ENCODE data around the gene GNG2.

GNG2 gene

DNA sequence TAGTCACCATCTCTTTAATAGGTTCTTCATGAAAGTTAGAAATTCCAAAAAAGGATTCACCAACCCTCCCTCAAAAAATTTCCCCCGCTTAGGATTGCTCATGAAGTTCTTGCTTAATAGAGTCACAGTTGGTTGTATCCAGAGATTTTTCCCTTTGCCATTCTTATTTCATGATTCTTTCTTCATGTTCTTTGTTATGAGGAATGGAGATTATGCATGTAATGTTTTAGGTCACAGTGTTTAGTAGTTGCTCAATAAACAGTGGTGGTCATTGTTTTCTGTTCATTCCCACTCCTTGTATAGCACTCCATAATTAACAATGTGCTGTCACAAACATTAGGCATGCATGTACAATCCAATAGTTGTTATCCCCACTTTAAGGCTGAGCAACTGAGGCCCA is 77.7 kb downstream of the GNG2 start:
- TF ChIP-seq, protein P1, sequence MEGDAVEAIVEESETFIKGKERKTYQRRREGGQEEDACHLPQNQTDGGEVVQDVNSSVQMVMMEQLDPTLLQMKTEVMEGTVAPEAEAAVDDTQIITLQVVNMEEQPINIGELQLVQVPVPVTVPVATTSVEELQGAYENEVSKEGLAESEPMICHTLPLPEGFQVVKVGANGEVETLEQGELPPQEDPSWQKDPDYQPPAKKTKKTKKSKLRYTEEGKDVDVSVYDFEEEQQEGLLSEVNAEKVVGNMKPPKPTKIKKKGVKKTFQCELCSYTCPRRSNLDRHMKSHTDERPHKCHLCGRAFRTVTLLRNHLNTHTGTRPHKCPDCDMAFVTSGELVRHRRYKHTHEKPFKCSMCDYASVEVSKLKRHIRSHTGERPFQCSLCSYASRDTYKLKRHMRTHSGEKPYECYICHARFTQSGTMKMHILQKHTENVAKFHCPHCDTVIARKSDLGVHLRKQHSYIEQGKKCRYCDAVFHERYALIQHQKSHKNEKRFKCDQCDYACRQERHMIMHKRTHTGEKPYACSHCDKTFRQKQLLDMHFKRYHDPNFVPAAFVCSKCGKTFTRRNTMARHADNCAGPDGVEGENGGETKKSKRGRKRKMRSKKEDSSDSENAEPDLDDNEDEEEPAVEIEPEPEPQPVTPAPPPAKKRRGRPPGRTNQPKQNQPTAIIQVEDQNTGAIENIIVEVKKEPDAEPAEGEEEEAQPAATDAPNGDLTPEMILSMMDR (IDR thresholded peaks at IDR 0.05; ENCODE audit: low read depth, low read length), result no peak
- no peak overlapping the region for H3K4me3 ChIP-seq (ENCODE audit: low read depth, low read length)

DNA sequence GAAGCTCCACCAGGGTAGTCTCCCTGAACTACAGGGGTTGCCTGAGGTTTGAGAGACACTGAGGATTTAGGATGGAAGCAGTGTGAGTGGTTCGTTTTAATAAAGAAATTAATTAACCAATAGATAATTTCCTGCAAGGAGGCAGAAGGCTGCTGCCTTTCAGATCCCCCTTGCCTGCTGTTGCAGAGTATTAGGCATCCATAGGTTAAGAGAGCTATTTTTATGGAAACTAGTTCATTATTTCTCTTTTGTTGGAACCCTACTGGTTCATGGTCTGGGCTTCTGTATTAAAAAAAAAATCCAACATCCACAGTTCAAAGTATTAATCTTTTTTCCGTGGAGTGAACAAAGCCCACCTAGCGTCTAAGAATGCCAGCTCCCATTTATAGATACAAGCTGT is 78.4 kb downstream of the GNG2 start:
- no peak overlapping the region for H3K4me3 ChIP-seq (ENCODE audit: low read depth, low read length)
- TF ChIP-seq, protein P1 (IDR thresholded peaks at IDR 0.05; ENCODE audit: low read depth, low read length), result no peak

DNA sequence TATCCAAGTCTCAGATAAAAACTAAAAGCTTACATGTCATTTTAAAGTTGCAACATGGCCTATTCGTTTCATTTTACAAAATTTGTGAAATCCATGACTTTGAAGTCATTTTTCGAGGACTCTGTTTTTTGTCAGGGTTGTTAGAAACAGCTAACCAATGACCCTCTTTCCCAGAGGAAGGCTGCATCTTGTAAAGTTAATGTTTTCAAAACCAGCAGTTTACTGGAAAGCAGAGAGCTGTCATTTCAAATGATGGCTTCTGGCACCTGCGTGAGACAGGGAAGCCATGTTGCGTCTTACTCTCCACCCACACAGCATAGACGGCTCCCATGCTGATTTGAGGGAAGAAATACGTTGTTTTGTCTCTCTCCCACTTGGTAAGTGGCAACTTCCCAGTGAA is 78.8 kb downstream of the GNG2 start:
- TF ChIP-seq, protein P1 (IDR thresholded peaks at IDR 0.05; ENCODE audit: low read depth, low read length), result no peak
- no peak overlapping the region for H3K4me3 ChIP-seq (ENCODE audit: low read depth, low read length)

DNA sequence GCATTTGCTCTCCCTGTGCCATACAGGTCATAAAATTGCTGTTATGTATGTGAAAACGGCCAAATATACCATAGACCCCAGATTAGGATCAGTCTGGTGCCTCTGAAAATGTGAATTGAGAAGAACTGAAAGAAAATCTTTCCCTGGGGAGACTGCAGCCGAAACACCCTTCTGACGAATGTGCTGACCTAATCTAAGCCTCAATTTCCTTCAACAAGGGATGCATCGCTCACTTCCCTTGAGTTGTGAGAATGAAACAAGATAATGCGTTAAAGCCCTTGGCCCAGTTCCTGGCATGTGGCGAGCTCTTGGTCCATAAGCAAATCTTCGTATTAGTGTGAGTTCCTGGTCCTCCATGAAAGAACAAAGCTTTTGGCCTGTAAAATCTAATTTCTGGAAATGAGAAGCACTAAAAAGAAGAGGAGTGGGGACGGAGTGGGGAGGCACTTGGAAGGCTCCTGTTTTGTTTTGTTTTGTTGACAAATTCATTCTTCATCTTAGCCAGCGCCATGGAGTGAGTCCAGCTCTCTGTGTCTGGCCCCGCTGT is 79.4 kb downstream of the GNG2 start:
- H3K4me3 ChIP-seq (ENCODE audit: low read depth, low read length), result no peak overlapping the region
- TF ChIP-seq, protein P1 (IDR thresholded peaks at IDR 0.05; ENCODE audit: low read depth, low read length), result no peak

DNA sequence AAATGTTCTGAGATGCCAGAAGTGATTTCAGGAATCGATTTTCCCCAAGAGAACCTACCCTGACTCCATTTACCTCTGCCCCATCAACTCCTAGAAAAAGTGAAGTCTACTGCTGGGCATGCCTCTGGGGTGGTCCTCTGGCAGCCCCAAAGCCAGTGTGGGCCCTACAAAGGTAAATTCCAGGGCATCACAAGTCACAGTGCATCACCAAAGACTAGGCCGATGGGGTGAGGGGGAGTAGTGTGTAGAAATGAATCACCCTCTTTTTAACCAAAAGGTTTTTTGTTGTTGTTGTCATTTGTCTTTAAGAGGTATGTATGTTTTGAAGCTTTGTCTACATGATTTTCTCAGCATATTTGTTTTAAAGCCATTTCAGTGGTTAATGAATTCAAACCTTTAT is 82.6 kb downstream of the GNG2 start:
- H3K4me3 ChIP-seq (ENCODE audit: low read depth, low read length), result no peak overlapping the region
- TF ChIP-seq, protein P1 (IDR thresholded peaks at IDR 0.05; ENCODE audit: low read depth, low read length), result no peak

DNA sequence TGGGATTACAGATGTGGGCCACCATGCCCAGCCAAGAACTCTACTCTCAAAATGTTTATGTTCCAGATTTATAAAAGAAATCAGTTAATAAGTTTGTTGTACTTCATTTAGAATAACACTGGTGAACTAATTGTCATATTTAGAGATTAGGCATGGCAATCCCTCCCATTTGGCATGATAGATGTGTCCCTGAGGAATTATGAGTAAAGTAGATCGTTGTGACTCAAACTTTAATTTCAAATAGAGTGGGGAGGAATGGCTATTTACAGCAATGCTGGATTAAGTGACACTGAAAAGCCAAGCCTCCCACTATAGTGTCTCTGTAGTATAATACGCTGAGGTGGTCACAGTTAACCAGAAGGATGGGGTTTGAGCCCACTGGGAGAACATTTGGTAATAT is 89.6 kb downstream of the GNG2 start:
- TF ChIP-seq, protein P1 (IDR thresholded peaks at IDR 0.05; ENCODE audit: low read depth, low read length), result no peak
- H3K4me3 ChIP-seq (ENCODE audit: low read depth, low read length), result no peak overlapping the region

DNA sequence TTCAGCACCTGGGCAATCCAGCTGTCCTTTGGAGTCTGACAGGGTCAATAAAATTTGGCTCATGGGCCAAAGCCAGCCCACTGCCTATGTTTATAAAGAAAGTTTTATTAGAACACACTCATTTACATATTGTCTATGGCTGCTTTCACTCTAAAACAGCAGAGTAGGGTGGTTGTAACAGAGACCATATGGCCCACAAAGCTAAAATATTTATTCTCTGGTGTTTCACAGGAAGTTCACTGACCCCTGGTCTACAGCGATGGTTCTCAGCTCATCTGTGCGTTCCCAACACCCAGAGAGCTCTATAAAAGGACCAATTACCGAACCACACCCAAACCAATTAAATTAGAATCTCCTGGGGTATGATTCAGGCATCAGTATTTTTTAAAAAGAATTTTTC is 91.2 kb downstream of the GNG2 start:
- H3K4me3 ChIP-seq (ENCODE audit: low read depth, low read length), result no peak overlapping the region
- TF ChIP-seq, protein P1 (IDR thresholded peaks at IDR 0.05; ENCODE audit: low read depth, low read length), result no peak

Measured in WI38 (cell line).